T-helper 2 cell treated with Interferon-gamma antibody and Interleukin-4, amounts not matched to agents 5 μg/mL and 100 μg/mL, for 36 hours (primary cell): ENCODE data around the gene FGF1.
"Not testable (repeated sequence)": the region's sequence is repeated elsewhere in the genome, so short reads cannot be mapped to it uniquely, and the experiment has no call there.

Source experiments
- DNase-seq: peaks from one replicate; pipeline ENCODE4 v3.0.0; 2021; ENCODE audit warnings: low spot score
- H3K27ac Mint-ChIP-seq: one replicate; pipeline ENCODE4 v1.8.0; 2021; ENCODE audit warnings: mild to moderate bottlenecking, mixed read lengths
- H3K27me3 Mint-ChIP-seq: one replicate; pipeline ENCODE4 v1.8.0; 2021; ENCODE audit warnings: low read depth, mixed read lengths
- H3K36me3 Mint-ChIP-seq: one replicate; pipeline ENCODE4 v1.8.0; 2021; ENCODE audit warnings: low read depth, mixed read lengths
- H3K4me1 Mint-ChIP-seq: one replicate; pipeline ENCODE4 v1.8.0; 2021; ENCODE audit warnings: low read depth, mixed read lengths
- H3K4me3 Mint-ChIP-seq: one replicate; pipeline ENCODE4 v1.8.0; 2022; ENCODE audit warnings: mild to moderate bottlenecking, moderate library complexity, mixed read lengths
- H3K9me3 Mint-ChIP-seq: one replicate; pipeline ENCODE4 v1.8.0; 2021; ENCODE audit warnings: mixed read lengths

Gene FGF1

GRCh38 chr5:142653321-142653720, 32.6 kb downstream of the FGF1 start:
- H3K4me1 Mint-ChIP-seq, result no peaks in the 10 kb centered on the region
- no peaks in the 10 kb centered on the region for H3K36me3 Mint-ChIP-seq
- H3K27ac Mint-ChIP-seq, result no peak overlapping the region
- H3K9me3 Mint-ChIP-seq, result no peaks in the 10 kb centered on the region
- H3K4me3 Mint-ChIP-seq, result no peak overlapping the region
- peaks cover 28% of the 10 kb centered on the region for H3K27me3 Mint-ChIP-seq
- DNase-seq, result no peak

GRCh38 chr5:142652563-142652962, 33.3 kb downstream of the FGF1 start:
- Mint-ChIP-seq H3K27me3 (peaks cover 21% of the 10 kb centered on the region), H3K9me3 (no peaks in the 10 kb centered on the region), H3K4me1 (no peaks in the 10 kb centered on the region), H3K27ac (no peak overlapping the region), H3K36me3 (no peaks in the 10 kb centered on the region), H3K4me3 (no peak overlapping the region)
- DNase-seq, result no peak

GRCh38 chr5:142650881-142651280, 35.0 kb downstream of the FGF1 start:
- no peak overlapping the region for H3K4me3 Mint-ChIP-seq
- no peaks in the 10 kb centered on the region for H3K9me3 Mint-ChIP-seq
- peaks cover 12% of the 10 kb centered on the region for H3K27me3 Mint-ChIP-seq
- no peak for DNase-seq
- no peaks in the 10 kb centered on the region for H3K4me1 Mint-ChIP-seq
- H3K27ac Mint-ChIP-seq, result no peak overlapping the region
- H3K36me3 Mint-ChIP-seq, result no peaks in the 10 kb centered on the region

- Mint-ChIP-seq H3K9me3 (no peaks in the 10 kb centered on the region), H3K4me3 (no peak overlapping the region), H3K27ac (no peak overlapping the region), H3K36me3 (no peaks in the 10 kb centered on the region), H3K4me1 (no peaks in the 10 kb centered on the region), H3K27me3 (peaks cover 8% of the 10 kb centered on the region)
- DNase-seq, result no peak
These were observed 35.8 kb downstream of the FGF1 start for GRCh38 chr5:142650060-142650459.

- not testable (repeated sequence) for H3K36me3 Mint-ChIP-seq, H3K4me3 Mint-ChIP-seq, H3K27ac Mint-ChIP-seq, DNase-seq, H3K4me1 Mint-ChIP-seq, H3K27me3 Mint-ChIP-seq, H3K9me3 Mint-ChIP-seq
These were observed 37.8 kb downstream of the FGF1 start for GRCh38 chr5:142648108-142648507.

GRCh38 chr5:142645456-142645855, 40.4 kb downstream of the FGF1 start:
- H3K27me3 Mint-ChIP-seq, result peaks cover 22% of the 10 kb centered on the region
- no peak overlapping the region for H3K27ac Mint-ChIP-seq
- no peaks in the 10 kb centered on the region for H3K4me1 Mint-ChIP-seq
- no peak overlapping the region for H3K4me3 Mint-ChIP-seq
- no peak for DNase-seq
- no peaks in the 10 kb centered on the region for H3K9me3 Mint-ChIP-seq
- H3K36me3 Mint-ChIP-seq, result no peaks in the 10 kb centered on the region

- Mint-ChIP-seq H3K27me3 (peaks cover 22% of the 10 kb centered on the region), H3K9me3 (no peaks in the 10 kb centered on the region), H3K27ac (no peak overlapping the region), H3K36me3 (no peaks in the 10 kb centered on the region), H3K4me1 (no peaks in the 10 kb centered on the region), H3K4me3 (no peak overlapping the region)
- DNase-seq, result no peak
These were observed 41.1 kb downstream of the FGF1 start for GRCh38 chr5:142644640-142645361.

GRCh38 chr5:142644127-142644526, 41.8 kb downstream of the FGF1 start:
- Mint-ChIP-seq H3K9me3 (no peaks in the 10 kb centered on the region), H3K36me3 (no peaks in the 10 kb centered on the region), H3K4me1 (no peaks in the 10 kb centered on the region), H3K4me3 (no peak overlapping the region), H3K27ac (no peak overlapping the region), H3K27me3 (peaks cover 27% of the 10 kb centered on the region)
- DNase-seq, result no peak

- no peak overlapping the region for H3K4me3 Mint-ChIP-seq
- H3K36me3 Mint-ChIP-seq, result no peaks in the 10 kb centered on the region
- no peaks in the 10 kb centered on the region for H3K4me1 Mint-ChIP-seq
- H3K9me3 Mint-ChIP-seq, result no peaks in the 10 kb centered on the region
- H3K27me3 Mint-ChIP-seq, result peaks cover 27% of the 10 kb centered on the region
- no peak for DNase-seq
- no peak overlapping the region for H3K27ac Mint-ChIP-seq
These were observed 42.3 kb downstream of the FGF1 start for GRCh38 chr5:142643634-142644033.

- H3K27me3 Mint-ChIP-seq, result peaks cover 29% of the 10 kb centered on the region
These were observed 43.5 kb downstream of the FGF1 start for GRCh38 chr5:142642427-142642826.

GRCh38 chr5:142641711-142642110, 44.2 kb downstream of the FGF1 start:
- DNase-seq, result no peak

More at GRCh38 chr5:142642427-142642826, 43.5 kb downstream of the FGF1 start:
- H3K4me1 Mint-ChIP-seq, result no peaks in the 10 kb centered on the region
- DNase-seq, result no peak
- no peaks in the 10 kb centered on the region for H3K9me3 Mint-ChIP-seq
- no peak overlapping the region for H3K4me3 Mint-ChIP-seq
- no peak overlapping the region for H3K27ac Mint-ChIP-seq
- H3K36me3 Mint-ChIP-seq, result no peaks in the 10 kb centered on the region

GRCh38 chr5:142640316-142641005, 45.4 kb downstream of the FGF1 start:
- no peak overlapping the region for H3K27ac Mint-ChIP-seq
- H3K4me1 Mint-ChIP-seq, result no peaks in the 10 kb centered on the region
- H3K4me3 Mint-ChIP-seq, result no peak overlapping the region
- no peaks in the 10 kb centered on the region for H3K36me3 Mint-ChIP-seq
- peaks cover 27% of the 10 kb centered on the region for H3K27me3 Mint-ChIP-seq
- no peaks in the 10 kb centered on the region for H3K9me3 Mint-ChIP-seq
- no peak for DNase-seq

More at GRCh38 chr5:142641711-142642110, 44.2 kb downstream of the FGF1 start:
- no peaks in the 10 kb centered on the region for H3K36me3 Mint-ChIP-seq
- H3K4me1 Mint-ChIP-seq, result no peaks in the 10 kb centered on the region
- H3K9me3 Mint-ChIP-seq, result no peaks in the 10 kb centered on the region
- no peak overlapping the region for H3K27ac Mint-ChIP-seq
- H3K4me3 Mint-ChIP-seq, result no peak overlapping the region
- H3K27me3 Mint-ChIP-seq, result peaks cover 29% of the 10 kb centered on the region

GRCh38 chr5:142639455-142639854, 46.4 kb downstream of the FGF1 start:
- H3K27ac Mint-ChIP-seq, result no peak overlapping the region
- no peak overlapping the region for H3K4me3 Mint-ChIP-seq
- H3K4me1 Mint-ChIP-seq, result no peaks in the 10 kb centered on the region
- peaks cover 26% of the 10 kb centered on the region for H3K27me3 Mint-ChIP-seq
- H3K36me3 Mint-ChIP-seq, result no peaks in the 10 kb centered on the region
- H3K9me3 Mint-ChIP-seq, result no peaks in the 10 kb centered on the region
- DNase-seq, result no peak

GRCh38 chr5:142637871-142638270, 48.0 kb downstream of the FGF1 start:
- H3K36me3 Mint-ChIP-seq, result no peaks in the 10 kb centered on the region
- DNase-seq, result no peak
- H3K4me3 Mint-ChIP-seq, result no peak overlapping the region
- no peaks in the 10 kb centered on the region for H3K4me1 Mint-ChIP-seq
- H3K27me3 Mint-ChIP-seq, result peaks cover 28% of the 10 kb centered on the region
- H3K9me3 Mint-ChIP-seq, result no peaks in the 10 kb centered on the region
- no peak overlapping the region for H3K27ac Mint-ChIP-seq
